Esophagus squamous epithelium (tissue), 4 donors: Measurements from ENCODE around the gene CNGB1.

Experiments used
- POLR2A ChIP-seq, 4 donors: fragments of 450-650 bp; IDR thresholded peaks; one replicate each; pipeline ENCODE4 v1.6.1; 2017; ENCODE audit warnings: antibody characterized with exemption in 4 of 4, mild to moderate bottlenecking in 4 of 4, moderate library complexity in 3 of 4
- TF ChIP-seq, protein P1 (sequence below), 6 experiments: fragments of 450-650 bp in 4 of 6; fragments of 200-600 bp in 2 of 6; sonication (generic) in 2 of 6; IDR thresholded peaks; one replicate each; pipeline ENCODE4 v1.5.1; 2016 to 2019; ENCODE audit warnings: antibody characterized with exemption in 6 of 6, mild to moderate bottlenecking in 4 of 6, moderate library complexity in 4 of 6

DNA sequence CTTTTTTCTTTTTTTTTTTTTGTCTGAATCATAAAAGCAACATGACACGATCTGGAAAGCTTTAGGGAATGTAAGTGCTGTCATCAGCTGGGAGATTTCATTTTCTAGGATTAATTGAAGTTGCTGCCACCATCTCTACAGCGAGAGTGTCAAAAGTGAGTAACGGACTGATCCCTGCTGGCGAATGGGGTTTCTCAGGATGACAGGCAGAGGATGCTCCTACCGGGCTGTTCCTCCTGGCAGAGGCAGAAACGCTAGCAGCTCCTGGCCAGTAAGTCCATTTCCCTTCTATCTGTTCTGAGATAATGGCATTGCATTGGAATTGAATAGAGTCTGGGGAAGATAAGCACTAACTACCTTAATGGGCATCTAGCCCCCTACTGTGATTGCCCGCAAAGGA is 88.1 kb downstream of the CNGB1 start:
- no peak for TF ChIP-seq POLR2A (IDR thresholded peaks at IDR 0.05)
- TF ChIP-seq, protein P1, sequence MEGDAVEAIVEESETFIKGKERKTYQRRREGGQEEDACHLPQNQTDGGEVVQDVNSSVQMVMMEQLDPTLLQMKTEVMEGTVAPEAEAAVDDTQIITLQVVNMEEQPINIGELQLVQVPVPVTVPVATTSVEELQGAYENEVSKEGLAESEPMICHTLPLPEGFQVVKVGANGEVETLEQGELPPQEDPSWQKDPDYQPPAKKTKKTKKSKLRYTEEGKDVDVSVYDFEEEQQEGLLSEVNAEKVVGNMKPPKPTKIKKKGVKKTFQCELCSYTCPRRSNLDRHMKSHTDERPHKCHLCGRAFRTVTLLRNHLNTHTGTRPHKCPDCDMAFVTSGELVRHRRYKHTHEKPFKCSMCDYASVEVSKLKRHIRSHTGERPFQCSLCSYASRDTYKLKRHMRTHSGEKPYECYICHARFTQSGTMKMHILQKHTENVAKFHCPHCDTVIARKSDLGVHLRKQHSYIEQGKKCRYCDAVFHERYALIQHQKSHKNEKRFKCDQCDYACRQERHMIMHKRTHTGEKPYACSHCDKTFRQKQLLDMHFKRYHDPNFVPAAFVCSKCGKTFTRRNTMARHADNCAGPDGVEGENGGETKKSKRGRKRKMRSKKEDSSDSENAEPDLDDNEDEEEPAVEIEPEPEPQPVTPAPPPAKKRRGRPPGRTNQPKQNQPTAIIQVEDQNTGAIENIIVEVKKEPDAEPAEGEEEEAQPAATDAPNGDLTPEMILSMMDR (IDR thresholded peaks at IDR 0.05): no peak
